AG09309 (cell line): ENCODE results near the gene RBMS3.
A peak's percentile ranks its signal among the peaks of the same experiment; 100 is the strongest.

ENCODE experiments used
- DNase-seq: peaks from one replicate; pipeline ENCODE4 v3.0.0-alpha.2; 2010; ENCODE audit warnings: low read depth
- H3K4me3 ChIP-seq: 2 replicates; pipeline ENCODE4 v1.5.1; 2011; ENCODE audit warnings: mild to moderate bottlenecking, low read depth, low read length, moderate library complexity; ENCODE audit not compliant: control insufficient read depth
- CTCF ChIP-seq: IDR thresholded peaks from 2 replicates; pipeline ENCODE4 v1.5.1; 2011; ENCODE audit warnings: mild to moderate bottlenecking, low read depth, low read length, inconsistent platforms; ENCODE audit not compliant: insufficient read depth, control insufficient read depth; ENCODE audit errors: missing control alignments

The RBMS3 gene

GRCh38 chr3:29759411-29760225 is 478.7 kb downstream of the RBMS3 start:
- H3K4me3 ChIP-seq, result no peak overlapping the region
- TF ChIP-seq CTCF, result no peak
- no peak for DNase-seq

GRCh38 chr3:29760226-29760685 is 479.4 kb downstream of the RBMS3 start:
- H3K4me3 ChIP-seq, result no peak overlapping the region
- no peak for TF ChIP-seq CTCF
- no peak for DNase-seq

GRCh38 chr3:29761517-29761916 is 480.6 kb downstream of the RBMS3 start:
- no peak for DNase-seq
- no peak for TF ChIP-seq CTCF
- H3K4me3 ChIP-seq, result no peak overlapping the region

DNA sequence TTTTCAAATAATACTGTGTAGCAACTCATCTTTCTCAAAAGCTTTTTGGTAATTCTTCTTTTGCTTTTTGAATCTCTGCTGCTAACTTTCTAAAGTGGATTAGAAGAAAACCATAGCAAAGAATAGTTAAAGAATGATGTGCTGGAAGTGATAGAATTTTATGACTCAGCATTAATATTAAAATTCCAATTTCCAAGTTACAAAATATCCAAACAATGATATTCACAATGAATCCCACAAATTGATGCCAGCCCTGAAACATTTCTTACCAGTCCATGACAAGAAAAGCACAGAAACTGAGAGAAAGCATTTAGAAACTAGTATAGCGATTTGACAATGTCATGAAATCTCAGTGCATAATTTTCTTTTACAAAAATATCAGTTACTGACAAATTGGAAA is 482.2 kb downstream of the RBMS3 start:
- no peak for DNase-seq
- TF ChIP-seq CTCF, result no peak
- no peak overlapping the region for H3K4me3 ChIP-seq

DNA sequence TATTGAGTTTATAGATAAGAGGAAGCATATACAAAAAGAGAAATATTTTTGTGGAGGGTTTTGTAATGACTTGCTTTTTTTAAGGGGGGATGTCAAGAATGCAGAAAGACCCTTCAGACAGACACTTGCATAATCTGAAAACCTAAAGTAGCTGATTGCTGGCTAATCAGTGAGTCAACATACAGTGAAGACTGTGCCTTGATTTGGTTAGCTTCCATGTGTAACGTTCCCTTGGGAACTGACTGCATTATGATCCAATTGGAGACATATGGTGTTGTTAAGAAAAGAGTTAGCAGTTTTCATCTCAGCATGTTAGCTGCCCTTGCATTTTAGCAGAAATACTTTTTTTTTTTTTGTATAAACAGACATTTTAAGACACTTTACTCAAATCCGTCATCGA is 483.2 kb downstream of the RBMS3 start:
- TF ChIP-seq CTCF, result no peak
- peak; percentile 77 for DNase-seq
- no peak overlapping the region for H3K4me3 ChIP-seq

- peak; percentile 69 for TF ChIP-seq CTCF
- H3K4me3 ChIP-seq, result no peak overlapping the region
- peak; percentile 76 for DNase-seq
Observed at GRCh38 chr3:29764603-29765254, 483.9 kb downstream of the RBMS3 start.
